ENCODE measurements around the gene G6PC1.

GRCh38 chr17:42920106-42920900 lies 19.7 kb downstream of the G6PC1 start:
- TF ChIP-seq, protein P1, sequence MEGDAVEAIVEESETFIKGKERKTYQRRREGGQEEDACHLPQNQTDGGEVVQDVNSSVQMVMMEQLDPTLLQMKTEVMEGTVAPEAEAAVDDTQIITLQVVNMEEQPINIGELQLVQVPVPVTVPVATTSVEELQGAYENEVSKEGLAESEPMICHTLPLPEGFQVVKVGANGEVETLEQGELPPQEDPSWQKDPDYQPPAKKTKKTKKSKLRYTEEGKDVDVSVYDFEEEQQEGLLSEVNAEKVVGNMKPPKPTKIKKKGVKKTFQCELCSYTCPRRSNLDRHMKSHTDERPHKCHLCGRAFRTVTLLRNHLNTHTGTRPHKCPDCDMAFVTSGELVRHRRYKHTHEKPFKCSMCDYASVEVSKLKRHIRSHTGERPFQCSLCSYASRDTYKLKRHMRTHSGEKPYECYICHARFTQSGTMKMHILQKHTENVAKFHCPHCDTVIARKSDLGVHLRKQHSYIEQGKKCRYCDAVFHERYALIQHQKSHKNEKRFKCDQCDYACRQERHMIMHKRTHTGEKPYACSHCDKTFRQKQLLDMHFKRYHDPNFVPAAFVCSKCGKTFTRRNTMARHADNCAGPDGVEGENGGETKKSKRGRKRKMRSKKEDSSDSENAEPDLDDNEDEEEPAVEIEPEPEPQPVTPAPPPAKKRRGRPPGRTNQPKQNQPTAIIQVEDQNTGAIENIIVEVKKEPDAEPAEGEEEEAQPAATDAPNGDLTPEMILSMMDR (IDR thresholded peaks at IDR 0.05) = no peak
- TF ChIP-seq POLR2A (IDR thresholded peaks at IDR 0.05) = no peak

Data from uterus (tissue), 2 donors.